ENCODE measurements around the gene SORD. TPM values are rescaled to one million over a fixed set of nuclear protein-coding genes. Genes with fewer than 3 reads are reported as not detected.
"Not testable (repeated sequence)": the region's sequence is repeated elsewhere in the genome, so short reads cannot be mapped to it uniquely, and the experiment has no call there.

The SORD gene
- total RNA-seq, 1 experiment from 2014 or later = 27.7 TPM

DNA sequence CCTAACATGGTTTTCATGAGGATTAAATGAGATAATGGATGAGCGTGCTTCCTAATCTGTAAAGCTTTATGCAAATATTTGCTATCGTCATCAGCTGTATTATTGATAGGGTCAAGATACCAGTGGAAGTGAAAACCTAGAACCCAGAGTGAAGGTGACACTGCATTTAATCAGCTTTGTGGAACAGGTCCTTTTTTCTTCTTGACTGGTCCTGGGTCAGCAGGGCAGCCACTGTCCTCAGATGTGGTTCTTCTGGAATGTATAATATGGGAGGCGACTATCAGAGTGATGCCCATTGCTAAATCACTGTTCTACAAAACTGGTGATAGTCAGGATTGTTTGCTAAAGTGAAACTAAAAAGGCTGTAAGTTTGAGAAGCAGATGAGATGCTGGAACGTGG, 41.4 kb downstream of the SORD start:
- Mint-ChIP-seq H3K4me1 (ENCODE audit: insufficient read depth, unreplicated experiment) (peaks cover 12% of the 10 kb centered on the region), H3K4me3 (ENCODE audit: unreplicated experiment) (no peak overlapping the region), H3K27ac (ENCODE audit: low read depth, unreplicated experiment) (no peak overlapping the region), H3K9me3 (ENCODE audit: unreplicated experiment) (no peaks in the 10 kb centered on the region), H3K27me3 (ENCODE audit: insufficient read depth, unreplicated experiment) (no peaks in the 10 kb centered on the region), H3K36me3 (ENCODE audit: insufficient read depth, unreplicated experiment) (peaks cover 44% of the 10 kb centered on the region)
- intact Hi-C loops (cut with micrococcal nuclease) = no loop called here
- BruUV-seq (replicated peaks) = no TSS peak
- TF ChIP-seq, protein P1, sequence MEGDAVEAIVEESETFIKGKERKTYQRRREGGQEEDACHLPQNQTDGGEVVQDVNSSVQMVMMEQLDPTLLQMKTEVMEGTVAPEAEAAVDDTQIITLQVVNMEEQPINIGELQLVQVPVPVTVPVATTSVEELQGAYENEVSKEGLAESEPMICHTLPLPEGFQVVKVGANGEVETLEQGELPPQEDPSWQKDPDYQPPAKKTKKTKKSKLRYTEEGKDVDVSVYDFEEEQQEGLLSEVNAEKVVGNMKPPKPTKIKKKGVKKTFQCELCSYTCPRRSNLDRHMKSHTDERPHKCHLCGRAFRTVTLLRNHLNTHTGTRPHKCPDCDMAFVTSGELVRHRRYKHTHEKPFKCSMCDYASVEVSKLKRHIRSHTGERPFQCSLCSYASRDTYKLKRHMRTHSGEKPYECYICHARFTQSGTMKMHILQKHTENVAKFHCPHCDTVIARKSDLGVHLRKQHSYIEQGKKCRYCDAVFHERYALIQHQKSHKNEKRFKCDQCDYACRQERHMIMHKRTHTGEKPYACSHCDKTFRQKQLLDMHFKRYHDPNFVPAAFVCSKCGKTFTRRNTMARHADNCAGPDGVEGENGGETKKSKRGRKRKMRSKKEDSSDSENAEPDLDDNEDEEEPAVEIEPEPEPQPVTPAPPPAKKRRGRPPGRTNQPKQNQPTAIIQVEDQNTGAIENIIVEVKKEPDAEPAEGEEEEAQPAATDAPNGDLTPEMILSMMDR (IDR thresholded peaks at IDR 0.05; ENCODE audit: unreplicated experiment) = no peak
- DNase-seq (ENCODE audit: unreplicated experiment) = no peak
- CTCF ChIA-PET = interaction anchor here (0.7 kb wide), 1 partner anchor 53 kb away, joined by 4 read pairs; no protein-coding TSS in a partner anchor
- POLR2A ChIA-PET = no interaction called here

DNA sequence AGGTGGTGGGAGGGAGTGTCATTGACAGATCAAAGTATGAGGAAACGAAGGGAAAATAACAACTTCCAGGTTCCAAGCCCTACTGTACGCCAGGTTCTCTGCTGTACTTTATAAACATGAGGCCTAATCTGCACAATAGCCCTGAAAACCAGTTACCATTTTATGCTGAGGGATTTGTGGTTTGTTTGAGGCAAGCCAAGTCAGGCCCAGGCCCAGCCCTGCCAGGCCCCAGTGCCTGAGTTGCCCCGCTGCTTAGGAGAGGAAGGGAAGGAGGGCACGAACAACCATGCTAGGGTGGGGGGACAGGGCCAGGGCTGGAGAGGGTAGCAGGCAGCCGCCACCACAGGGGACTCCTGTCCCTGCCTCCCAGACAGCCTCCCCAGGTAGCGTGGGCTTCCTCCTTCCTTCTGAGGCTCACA, 47.0 kb downstream of the SORD start:
- intact Hi-C loops (cut with micrococcal nuclease); CTCF ChIA-PET; H3K4me3 Mint-ChIP-seq (ENCODE audit: unreplicated experiment); DNase-seq (ENCODE audit: unreplicated experiment); H3K27ac Mint-ChIP-seq (ENCODE audit: low read depth, unreplicated experiment); H3K4me1 Mint-ChIP-seq (ENCODE audit: insufficient read depth, unreplicated experiment); POLR2A ChIA-PET; BruUV-seq (replicated peaks); H3K27me3 Mint-ChIP-seq (ENCODE audit: insufficient read depth, unreplicated experiment); H3K9me3 Mint-ChIP-seq (ENCODE audit: unreplicated experiment): not testable (repeated sequence)
- H3K36me3 Mint-ChIP-seq (ENCODE audit: insufficient read depth, unreplicated experiment) = peaks cover 34% of the 10 kb centered on the region

DNA sequence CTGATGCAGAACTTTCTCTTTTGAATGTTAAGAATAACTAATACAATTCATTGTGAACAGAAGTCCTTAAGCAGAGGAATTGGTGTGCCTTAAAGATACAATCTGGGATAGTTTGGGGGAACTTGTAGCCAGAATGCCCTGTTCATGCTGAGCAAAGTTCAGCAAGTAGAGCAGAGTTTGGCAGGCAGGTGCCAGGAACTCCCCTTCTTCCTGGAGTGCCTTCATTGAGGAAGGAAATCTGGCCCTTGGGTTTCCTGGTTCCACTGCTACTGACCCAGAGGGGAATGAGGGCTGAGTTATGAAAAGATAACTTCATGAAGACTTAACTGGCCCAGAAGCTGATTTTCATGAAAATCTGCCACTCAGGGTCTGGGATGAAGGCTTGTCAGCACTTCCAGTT, 50.6 kb downstream of the SORD start:
- H3K36me3 Mint-ChIP-seq (ENCODE audit: insufficient read depth, unreplicated experiment) = peaks cover 11% of the 10 kb centered on the region
- POLR2A ChIA-PET; intact Hi-C loops (cut with micrococcal nuclease); H3K4me3 Mint-ChIP-seq (ENCODE audit: unreplicated experiment); DNase-seq (ENCODE audit: unreplicated experiment); H3K27ac Mint-ChIP-seq (ENCODE audit: low read depth, unreplicated experiment); H3K27me3 Mint-ChIP-seq (ENCODE audit: insufficient read depth, unreplicated experiment); H3K4me1 Mint-ChIP-seq (ENCODE audit: insufficient read depth, unreplicated experiment); CTCF ChIA-PET; H3K9me3 Mint-ChIP-seq (ENCODE audit: unreplicated experiment); BruUV-seq (replicated peaks): not testable (repeated sequence)

DNA sequence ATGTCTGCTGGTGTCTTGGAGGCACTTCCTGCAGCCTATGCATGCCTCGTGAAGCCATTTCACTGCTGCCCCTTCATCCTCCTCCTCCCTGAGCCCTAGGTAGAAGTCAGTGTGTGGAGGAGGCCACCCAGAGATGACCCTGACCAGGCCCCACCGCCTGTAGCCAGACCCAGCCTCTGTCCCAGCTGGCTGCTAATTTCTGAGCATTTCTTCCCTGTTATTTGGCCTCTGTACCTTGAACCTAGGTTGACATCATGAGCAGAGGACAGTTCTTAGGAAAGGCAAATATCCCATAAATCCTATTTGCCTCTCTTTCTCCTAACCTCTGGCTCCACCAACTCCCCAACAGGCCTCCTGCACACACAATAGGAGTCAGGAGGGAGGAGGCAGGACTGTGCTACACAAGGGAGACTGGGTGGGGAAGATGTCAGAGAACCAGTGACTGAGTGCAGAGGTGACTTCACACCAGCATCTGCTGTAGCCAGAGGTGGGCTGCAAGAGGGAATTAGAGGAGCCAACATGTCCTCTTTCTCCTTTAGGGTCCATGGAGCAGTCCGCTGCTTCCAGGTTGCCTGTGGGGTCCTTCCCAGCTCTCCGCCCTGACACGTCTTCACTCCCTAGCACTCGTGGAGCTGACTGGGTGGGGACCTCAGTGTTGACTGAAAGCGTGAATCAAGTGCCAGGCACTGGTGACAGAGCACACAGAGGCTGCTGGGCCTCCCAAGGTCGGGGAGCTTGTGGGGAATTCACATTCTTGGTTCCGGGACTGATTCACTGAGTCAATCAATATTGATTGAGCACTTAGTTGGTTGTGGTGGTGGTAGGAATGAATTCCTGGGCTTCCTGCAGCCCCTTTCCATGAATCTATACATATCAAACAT, 52.7 kb downstream of the SORD start:
- CTCF ChIA-PET; H3K4me3 Mint-ChIP-seq (ENCODE audit: unreplicated experiment); H3K27ac Mint-ChIP-seq (ENCODE audit: low read depth, unreplicated experiment); H3K27me3 Mint-ChIP-seq (ENCODE audit: insufficient read depth, unreplicated experiment); BruUV-seq (replicated peaks); DNase-seq (ENCODE audit: unreplicated experiment); intact Hi-C loops (cut with micrococcal nuclease); H3K4me1 Mint-ChIP-seq (ENCODE audit: insufficient read depth, unreplicated experiment); H3K9me3 Mint-ChIP-seq (ENCODE audit: unreplicated experiment); H3K36me3 Mint-ChIP-seq (ENCODE audit: insufficient read depth, unreplicated experiment); POLR2A ChIA-PET: not testable (repeated sequence)

DNA sequence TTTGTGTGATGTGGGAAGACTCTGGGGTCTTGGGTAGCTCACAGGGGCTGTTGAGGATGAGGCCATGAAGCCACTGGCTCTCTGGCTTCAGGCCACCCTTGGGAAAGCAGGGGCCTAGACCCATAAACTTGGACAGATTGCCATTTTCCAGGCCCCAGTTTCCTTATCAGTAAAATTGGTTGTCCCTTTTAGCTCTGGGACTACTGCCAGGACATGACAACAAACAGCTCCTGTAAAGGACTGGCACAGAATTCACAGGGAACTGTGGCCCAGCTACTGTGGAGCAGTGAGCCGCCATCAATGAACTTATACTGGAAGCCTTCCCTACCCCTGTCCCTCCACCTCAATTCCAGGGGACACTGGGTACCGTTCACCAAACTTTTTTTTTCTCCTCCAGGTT, 54.4 kb downstream of the SORD start:
- BruUV-seq (replicated peaks); POLR2A ChIA-PET; H3K9me3 Mint-ChIP-seq (ENCODE audit: unreplicated experiment); H3K36me3 Mint-ChIP-seq (ENCODE audit: insufficient read depth, unreplicated experiment); DNase-seq (ENCODE audit: unreplicated experiment); CTCF ChIA-PET; H3K4me3 Mint-ChIP-seq (ENCODE audit: unreplicated experiment); H3K27me3 Mint-ChIP-seq (ENCODE audit: insufficient read depth, unreplicated experiment); intact Hi-C loops (cut with micrococcal nuclease); H3K4me1 Mint-ChIP-seq (ENCODE audit: insufficient read depth, unreplicated experiment); H3K27ac Mint-ChIP-seq (ENCODE audit: low read depth, unreplicated experiment): not testable (repeated sequence)

DNA sequence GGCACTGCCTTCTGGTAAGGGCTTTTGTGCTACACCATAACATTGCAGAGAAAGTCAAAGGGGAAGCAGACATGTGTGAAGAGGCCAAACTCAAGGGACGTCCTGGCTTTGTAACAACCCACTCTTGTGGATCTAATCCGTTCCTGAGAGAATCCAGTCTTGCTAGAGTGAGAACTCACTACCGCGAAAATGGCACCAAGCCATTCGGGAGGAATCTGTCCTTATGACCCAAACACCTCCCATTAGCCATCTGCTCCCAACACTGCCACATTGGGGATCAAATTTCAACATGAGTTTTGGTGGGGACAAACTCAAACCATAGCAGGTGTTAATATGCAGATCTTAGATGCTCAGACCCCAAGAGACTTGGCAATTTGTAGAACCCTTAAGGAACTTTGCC, 56.2 kb downstream of the SORD start:
- DNase-seq (ENCODE audit: unreplicated experiment); H3K4me1 Mint-ChIP-seq (ENCODE audit: insufficient read depth, unreplicated experiment): not testable (repeated sequence)
- H3K27me3 Mint-ChIP-seq (ENCODE audit: insufficient read depth, unreplicated experiment) = peaks cover 13% of the 10 kb centered on the region

DNA sequence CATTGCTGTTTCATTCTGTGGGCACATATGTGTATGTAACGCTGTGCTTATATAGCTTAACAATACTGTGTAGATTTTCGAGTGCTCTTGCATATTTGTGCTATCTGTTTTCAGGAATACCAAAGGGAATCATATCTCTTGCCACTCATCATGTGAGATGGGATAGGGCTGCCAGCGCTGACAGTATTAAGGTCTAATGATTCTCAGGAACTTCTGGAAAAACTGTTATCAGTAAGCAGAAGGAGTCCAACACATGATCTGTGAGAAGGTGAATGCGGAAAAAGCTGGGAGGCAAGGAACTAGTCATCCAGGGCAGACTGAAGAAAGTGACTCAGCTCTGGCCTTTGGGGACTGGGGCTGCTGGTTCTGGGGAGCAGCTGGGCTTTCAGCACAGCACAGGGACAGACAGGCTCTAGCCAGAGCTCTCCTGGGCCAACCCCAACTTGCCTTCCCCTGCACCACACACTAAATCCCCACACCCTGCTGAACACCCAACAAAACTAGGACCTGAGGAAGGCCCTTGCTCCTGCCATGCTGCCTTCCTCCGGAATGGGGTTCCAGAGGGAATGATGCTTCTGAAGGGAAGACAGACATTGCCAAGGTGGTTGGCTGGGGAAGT, 56.7 kb downstream of the SORD start:
- H3K9me3 Mint-ChIP-seq (ENCODE audit: unreplicated experiment); BruUV-seq (replicated peaks); H3K36me3 Mint-ChIP-seq (ENCODE audit: insufficient read depth, unreplicated experiment); POLR2A ChIA-PET; H3K4me1 Mint-ChIP-seq (ENCODE audit: insufficient read depth, unreplicated experiment); H3K4me3 Mint-ChIP-seq (ENCODE audit: unreplicated experiment); intact Hi-C loops (cut with micrococcal nuclease); DNase-seq (ENCODE audit: unreplicated experiment); CTCF ChIA-PET; H3K27ac Mint-ChIP-seq (ENCODE audit: low read depth, unreplicated experiment): not testable (repeated sequence)
- H3K27me3 Mint-ChIP-seq (ENCODE audit: insufficient read depth, unreplicated experiment) = peaks cover 13% of the 10 kb centered on the region

More for the DNA sequence above, 56.2 kb downstream of the SORD start:
- BruUV-seq (replicated peaks); H3K9me3 Mint-ChIP-seq (ENCODE audit: unreplicated experiment); intact Hi-C loops (cut with micrococcal nuclease); H3K27ac Mint-ChIP-seq (ENCODE audit: low read depth, unreplicated experiment); POLR2A ChIA-PET; H3K4me3 Mint-ChIP-seq (ENCODE audit: unreplicated experiment); H3K36me3 Mint-ChIP-seq (ENCODE audit: insufficient read depth, unreplicated experiment); CTCF ChIA-PET: not testable (repeated sequence)

DNA sequence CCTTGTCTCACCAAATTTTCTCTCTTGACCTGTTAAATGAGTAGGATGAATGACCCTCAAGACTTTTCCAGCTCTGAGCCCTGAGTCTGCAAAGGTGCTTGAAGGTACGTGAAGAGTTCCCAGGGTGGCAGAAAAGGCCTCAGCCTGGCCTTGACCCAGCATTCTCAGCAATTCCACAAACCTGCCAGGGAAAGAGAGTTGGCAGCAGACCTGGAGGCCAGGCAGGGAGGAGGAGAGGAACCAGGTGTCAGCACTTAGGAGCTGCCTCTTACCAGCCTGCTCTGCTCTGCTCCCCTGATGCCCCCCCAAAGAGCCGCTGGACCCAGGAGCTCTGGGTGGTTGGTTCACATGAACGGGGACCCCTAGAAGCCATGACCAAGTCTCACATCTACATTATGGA, 57.6 kb downstream of the SORD start:
- H3K4me3 Mint-ChIP-seq (ENCODE audit: unreplicated experiment); H3K27ac Mint-ChIP-seq (ENCODE audit: low read depth, unreplicated experiment); intact Hi-C loops (cut with micrococcal nuclease); H3K36me3 Mint-ChIP-seq (ENCODE audit: insufficient read depth, unreplicated experiment); POLR2A ChIA-PET; DNase-seq (ENCODE audit: unreplicated experiment); H3K4me1 Mint-ChIP-seq (ENCODE audit: insufficient read depth, unreplicated experiment); H3K9me3 Mint-ChIP-seq (ENCODE audit: unreplicated experiment); BruUV-seq (replicated peaks): not testable (repeated sequence)
- CTCF ChIA-PET = interaction anchor here (0.6 to 0.8 kb wide), 2 partner anchors 16 to 319 kb away, joined by 3 read pairs; no protein-coding TSS in a partner anchor
- H3K27me3 Mint-ChIP-seq (ENCODE audit: insufficient read depth, unreplicated experiment) = peaks cover 13% of the 10 kb centered on the region

Data from MCF 10A (cell line).